Germinal center (tissue), 1 donor: ENCODE measurements around the gene ANAPC10.
A peak's percentile ranks its signal among the peaks of the same experiment; 100 is the strongest.
"Not testable (repeated sequence)": the region's sequence is repeated elsewhere in the genome, so short reads cannot be mapped to it uniquely, and the experiment has no call there.

Experiments
- DNase-seq: peaks from one replicate; pipeline ENCODE4 v3.0.0; 2012; ENCODE audit warnings: mixed read lengths, low spot score

ANAPC10 gene

GRCh38 chr4:145097821-145098674 is at the start of gene ANAPC10, which contains the start of gene ABCE1:
TSS of gene ANAPC10 (minus strand) at chr4:145098196. CDS start at chr4:145096099, 2,097 bp downstream.
TSS of gene ABCE1 (plus strand) at chr4:145098311. CDS start at chr4:145104413, 6,102 bp downstream.
- DNase-seq, result peak; percentile 94

DNA sequence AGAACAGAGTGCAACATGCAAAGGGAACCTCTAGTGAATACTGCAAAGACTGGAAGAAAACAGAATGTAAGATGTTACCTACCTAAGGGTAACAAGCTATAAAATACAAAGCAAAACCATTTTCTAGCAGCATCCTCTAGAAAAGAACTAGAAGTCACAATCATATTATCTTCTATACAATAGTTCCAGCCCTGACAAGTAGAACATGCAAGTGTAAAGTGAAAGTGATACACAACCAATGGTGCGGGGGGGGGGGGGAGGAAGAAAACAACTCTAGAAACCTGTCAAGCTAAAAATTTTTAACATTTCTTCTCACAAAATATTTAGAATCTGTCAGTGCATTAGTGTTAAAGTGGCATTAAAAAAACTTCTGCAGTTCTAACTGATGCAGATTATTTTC is 38.2 kb upstream of the ANAPC10 start:
- not testable (repeated sequence) for DNase-seq

- DNase-seq, result peak; percentile 27
Observed at GRCh38 chr4:145132511-145133098, 34.6 kb upstream of the ANAPC10 start.

GRCh38 chr4:145131848-145132247 is 33.9 kb upstream of the ANAPC10 start:
- DNase-seq, result no peak

- DNase-seq, result no peak
Observed at GRCh38 chr4:145130788-145131399, 32.9 kb upstream of the ANAPC10 start.

DNA sequence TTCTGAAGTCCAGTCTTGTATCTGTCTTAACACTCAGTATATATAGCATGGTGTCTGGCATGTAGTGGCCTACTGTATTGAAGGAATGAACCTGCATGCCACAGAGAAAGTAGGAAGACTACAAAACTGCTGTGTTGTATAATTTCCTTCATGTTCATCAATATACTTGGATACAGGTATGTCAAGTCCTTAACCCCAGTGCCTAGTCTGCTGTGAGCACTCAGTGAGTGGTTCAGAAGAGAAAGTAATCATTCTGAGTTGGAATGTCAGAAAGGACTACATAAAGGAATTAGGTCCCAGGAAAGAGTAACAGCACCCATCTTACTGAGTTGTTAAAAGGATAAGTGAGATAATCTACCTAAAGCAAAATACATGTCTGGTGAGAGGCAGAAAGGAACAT is 32.1 kb upstream of the ANAPC10 start:
- DNase-seq, result no peak

GRCh38 chr4:145125396-145125795 is 27.4 kb upstream of the ANAPC10 start:
- DNase-seq, result no peak

DNA sequence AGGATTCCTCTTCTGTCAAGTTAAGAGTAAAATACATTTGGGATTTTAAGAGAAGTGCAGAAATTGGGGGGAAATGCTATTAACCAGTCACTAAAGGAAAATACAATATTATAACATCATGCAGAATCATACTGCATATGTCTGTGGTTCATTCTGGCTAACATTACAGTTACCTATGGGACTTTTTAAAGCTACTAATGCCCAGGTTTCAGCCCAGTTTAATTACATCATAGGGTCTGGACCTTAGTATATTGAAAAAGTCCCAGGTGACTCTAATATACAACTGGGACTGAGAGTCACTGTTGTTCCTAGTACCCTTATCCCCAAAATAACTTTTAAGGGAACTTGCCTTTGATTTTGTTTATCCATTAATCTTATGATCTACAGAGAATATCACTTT is 10.1 kb upstream of the ANAPC10 start:
- DNase-seq, result no peak

DNA sequence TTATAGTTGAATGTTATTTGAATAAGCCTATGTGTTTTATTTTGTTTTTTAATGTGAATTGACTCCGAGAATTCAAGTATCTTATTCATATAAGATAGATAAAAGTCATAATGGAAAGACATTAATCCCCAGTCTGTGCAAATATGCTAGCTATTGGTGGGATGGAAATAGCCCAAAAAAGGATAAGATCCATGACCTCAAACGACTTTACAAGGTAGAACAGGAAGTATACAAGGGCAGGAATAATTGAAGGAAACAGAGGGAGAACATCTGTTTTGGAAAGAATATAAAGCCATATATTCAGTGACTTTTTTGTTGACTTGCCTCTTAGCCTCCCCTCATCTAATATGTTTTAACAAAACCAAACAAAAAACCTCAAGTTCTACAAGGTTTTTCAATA is 9.1 kb upstream of the ANAPC10 start:
- no peak for DNase-seq

DNA sequence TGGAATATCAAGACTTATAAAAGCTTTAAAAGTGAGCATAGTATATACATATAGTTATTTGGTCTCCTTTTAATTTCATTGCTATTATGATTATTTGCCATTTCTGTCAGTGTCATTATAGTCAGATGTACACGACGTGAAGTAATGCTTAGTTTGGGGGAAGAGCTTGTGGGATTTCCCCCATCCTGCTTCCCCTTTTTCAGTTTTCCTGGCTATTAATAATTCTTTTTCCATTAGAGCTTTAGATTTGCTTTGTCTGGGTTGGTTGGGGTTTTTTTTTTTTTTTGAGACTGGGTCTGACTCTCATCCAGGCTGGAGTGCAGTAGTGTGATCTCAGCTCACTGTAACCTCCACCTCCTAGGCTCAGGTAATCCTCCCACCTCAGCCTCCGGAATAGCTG is 5.5 kb upstream of the ANAPC10 start:
- DNase-seq, result no peak

DNA sequence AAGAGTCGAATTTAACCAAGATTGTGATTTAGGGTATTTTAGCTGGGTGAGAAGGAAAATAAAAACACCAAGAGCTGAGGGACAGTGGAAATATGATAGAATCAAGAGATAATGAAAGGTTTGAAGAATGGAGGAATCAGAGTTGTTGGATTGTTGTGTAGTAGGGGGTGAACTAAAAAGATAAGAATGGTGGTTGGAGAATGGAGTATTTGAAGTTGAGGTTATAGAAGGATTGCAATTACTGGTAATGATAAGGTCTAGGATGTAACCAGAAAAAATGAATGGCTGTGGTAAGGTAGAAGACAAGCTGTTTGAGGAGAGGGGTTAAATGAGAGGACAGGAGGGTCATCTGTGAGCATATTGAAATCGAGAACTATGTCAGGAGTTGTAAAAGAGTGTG is 4.6 kb upstream of the ANAPC10 start:
- DNase-seq, result no peak

GRCh38 chr4:145101091-145101490 is 3.1 kb upstream of the ANAPC10 start:
- DNase-seq, result no peak

- peak; percentile 6 for DNase-seq
Observed at GRCh38 chr4:145099653-145100052, 1.7 kb upstream of the ANAPC10 start.

DNA sequence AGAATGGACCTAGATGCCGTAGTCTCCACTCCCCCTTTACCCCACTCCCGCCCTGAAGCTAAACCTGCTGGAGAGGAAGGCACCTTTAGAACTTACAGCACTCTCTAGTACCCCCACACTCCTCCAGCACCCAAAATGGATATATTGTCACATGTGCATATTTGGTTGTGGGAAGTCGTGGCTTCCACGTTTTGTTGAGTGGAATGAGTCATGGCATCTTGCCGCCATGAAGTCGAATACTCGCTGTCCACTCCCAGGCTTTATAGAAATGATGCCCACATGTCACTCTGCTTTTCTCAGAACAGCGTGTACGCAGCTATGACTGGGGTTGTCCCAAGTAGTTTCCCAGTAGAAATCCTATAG is 660 bp upstream of the ANAPC10 start:
- DNase-seq, result no peak

GRCh38 chr4:145097331-145097820 is 620 bp downstream of the ANAPC10 start:
- no peak for DNase-seq

DNA sequence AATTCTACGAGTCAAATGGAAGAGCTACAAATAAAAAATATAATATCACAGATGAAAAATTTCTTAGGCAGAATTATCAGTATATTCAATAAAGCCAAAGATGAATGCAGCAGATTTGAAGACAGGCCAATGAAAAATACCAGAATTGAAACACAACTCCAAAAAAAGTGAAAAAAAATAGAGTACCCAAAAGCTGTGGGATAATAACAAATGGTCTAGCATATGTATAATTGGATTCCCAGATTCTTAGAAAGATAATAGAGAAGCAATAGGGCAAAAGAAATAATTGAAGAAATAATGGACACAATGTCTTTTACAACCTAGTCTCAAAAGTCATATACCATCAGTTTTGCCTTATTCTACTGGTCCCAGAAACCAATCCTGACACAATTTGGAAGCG is 4.4 kb downstream of the ANAPC10 start:
- no peak for DNase-seq

DNA sequence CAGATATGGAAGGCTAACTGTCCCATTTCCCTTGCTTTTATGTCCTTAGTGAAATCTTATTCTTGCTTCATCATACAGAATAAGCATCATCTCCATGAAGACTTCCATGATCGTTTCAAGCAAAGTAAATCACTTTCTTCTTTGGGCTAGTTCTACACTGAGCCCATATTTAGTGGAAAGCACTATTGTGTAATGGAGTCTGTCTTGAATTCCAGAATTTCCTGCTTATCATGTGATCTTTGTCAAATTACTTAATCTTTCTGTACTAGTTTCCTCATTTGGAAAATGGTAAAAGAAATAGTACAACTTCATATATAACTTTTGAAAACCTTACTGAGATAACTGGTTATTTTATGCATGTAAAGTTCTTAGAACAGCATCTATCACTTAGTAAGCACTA is 7.6 kb downstream of the ANAPC10 start:
- no peak for DNase-seq

- DNase-seq, result no peak
Observed at GRCh38 chr4:145083891-145084605, 13.9 kb downstream of the ANAPC10 start.

DNA sequence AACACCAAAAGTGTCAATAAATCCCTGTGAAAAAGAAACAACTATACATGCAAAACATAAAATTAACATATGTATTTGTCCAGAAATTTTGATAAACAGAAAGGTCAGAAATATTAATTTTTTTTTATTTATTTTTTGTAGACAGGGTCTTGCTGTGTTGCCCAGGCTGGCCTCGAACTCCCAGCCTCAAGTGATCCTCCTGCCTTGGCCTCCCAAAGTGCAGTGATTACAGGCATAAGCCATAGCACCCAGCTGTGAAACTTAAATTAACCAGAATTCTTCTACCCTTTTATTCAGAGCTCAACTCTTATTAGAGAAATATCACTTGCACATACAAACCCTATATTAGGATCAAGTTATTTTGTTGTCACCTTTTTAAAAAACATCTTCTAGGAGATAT is 16.2 kb downstream of the ANAPC10 start:
- no peak for DNase-seq

DNA sequence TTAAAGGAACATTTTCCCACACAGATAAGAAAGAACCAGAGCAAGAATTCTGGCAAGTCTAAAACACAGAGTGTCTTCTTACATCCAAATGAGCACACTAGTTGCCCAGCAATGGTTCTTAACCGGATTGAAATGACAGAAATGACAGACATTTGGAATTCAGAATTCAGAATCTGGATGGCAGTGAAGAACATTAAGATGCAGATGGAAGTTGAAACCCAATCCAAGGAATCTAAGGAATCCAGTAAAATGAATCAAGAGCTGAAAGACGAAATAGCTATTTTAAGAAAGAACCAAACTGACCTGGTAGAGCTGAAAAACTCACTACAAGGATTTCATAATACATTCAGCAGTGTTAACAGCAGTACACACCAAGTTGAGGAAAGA is 21.5 kb downstream of the ANAPC10 start:
- no peak for DNase-seq

- DNase-seq, result no peak
Observed at GRCh38 chr4:145075742-145076468, 22.1 kb downstream of the ANAPC10 start.

DNA sequence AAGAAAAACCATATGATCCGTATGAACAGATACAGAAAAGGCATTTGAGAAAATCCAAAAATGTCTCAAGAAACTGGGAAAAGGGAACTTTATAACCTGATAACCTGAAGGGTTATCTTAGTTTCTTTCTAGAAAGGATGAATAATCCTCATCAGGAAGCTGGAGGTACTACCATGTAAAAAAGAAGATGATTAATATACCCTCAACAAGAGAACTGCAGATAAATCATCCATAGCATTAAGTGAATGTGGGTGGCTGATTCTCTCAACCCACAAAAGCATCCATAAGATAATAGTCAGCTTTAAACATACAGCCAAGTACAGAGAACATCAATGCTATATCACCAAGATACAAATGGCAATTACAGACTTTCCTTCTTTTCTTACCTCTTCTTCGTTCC is 26.4 kb downstream of the ANAPC10 start:
- no peak for DNase-seq
